ENCODE results near the gene RASA1.

DNA sequence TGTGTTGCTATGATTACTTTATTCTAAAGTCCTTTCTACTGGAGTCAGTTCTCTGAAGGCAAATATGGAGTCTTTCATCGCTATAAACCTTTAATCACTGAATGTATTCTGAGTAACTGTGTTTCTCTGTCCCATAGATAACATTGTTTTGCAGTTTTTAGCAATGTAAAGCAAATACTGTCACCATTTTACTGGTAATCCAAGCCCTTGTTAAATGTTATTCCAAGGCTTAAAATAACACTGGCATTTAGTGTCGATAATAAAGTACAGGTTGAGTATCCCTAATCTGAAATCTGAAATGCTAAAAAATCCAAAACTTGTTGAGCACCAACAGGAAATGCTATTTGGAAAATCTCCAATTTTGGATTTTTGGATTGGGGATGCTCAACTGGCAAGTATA lies 120.4 kb downstream of the RASA1 start:
- TF ChIP-seq, protein P1, sequence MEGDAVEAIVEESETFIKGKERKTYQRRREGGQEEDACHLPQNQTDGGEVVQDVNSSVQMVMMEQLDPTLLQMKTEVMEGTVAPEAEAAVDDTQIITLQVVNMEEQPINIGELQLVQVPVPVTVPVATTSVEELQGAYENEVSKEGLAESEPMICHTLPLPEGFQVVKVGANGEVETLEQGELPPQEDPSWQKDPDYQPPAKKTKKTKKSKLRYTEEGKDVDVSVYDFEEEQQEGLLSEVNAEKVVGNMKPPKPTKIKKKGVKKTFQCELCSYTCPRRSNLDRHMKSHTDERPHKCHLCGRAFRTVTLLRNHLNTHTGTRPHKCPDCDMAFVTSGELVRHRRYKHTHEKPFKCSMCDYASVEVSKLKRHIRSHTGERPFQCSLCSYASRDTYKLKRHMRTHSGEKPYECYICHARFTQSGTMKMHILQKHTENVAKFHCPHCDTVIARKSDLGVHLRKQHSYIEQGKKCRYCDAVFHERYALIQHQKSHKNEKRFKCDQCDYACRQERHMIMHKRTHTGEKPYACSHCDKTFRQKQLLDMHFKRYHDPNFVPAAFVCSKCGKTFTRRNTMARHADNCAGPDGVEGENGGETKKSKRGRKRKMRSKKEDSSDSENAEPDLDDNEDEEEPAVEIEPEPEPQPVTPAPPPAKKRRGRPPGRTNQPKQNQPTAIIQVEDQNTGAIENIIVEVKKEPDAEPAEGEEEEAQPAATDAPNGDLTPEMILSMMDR (conservative IDR thresholded peaks at IDR 0.05; ENCODE audit: low read depth in 2 of 2), result no peak
- TF ChIP-seq STAT1 (IDR thresholded peaks at IDR 0.05; ENCODE audit: unreplicated experiment) (no peak), REST (IDR thresholded peaks at IDR 0.05; ENCODE audit: unreplicated experiment) (no peak), EZH2phosphoT487 (IDR thresholded peaks at IDR 0.05; ENCODE audit: unreplicated experiment) (no peak), EZH2 (IDR thresholded peaks at IDR 0.05; ENCODE audit: low read depth, unreplicated experiment) (no peak), JUNB (IDR thresholded peaks at IDR 0.05; ENCODE audit: unreplicated experiment) (no peak), POLR2AphosphoS5 (IDR thresholded peaks at IDR 0.05; ENCODE audit: low read depth) (no peak), ZNF331 (CRISPR knock-in tag; IDR thresholded peaks at IDR 0.05; ENCODE audit: low read depth) (no peak), CREB1 (CRISPR knock-in tag; IDR thresholded peaks at IDR 0.05; ENCODE audit: low read depth) (no peak)
